ENCODE results near the gene FCHSD1.

Gene FCHSD1

DNA sequence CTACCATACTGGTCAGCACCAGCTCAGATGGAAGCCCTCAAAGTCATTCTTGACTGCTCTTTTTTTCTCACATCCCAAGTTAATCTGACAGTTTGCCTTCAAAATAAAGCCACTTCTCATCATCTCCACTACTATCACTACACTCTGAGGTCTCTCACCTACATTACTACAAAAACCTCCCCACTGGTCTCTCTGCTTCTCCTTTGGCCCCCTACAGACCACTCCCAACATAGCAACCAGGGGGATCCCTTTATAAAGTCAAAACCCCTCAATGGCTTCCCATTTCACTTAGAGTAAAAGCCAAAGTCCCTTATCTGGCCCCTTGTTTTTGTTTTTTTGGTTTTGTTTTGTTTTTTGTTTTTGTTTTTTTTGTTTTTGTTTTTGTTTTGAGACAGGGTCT lies 26.2 kb upstream of the FCHSD1 start:
- peak; percentile 22 for DNase-seq

GRCh38 chr5:141675672-141676071 lies 24.5 kb upstream of the FCHSD1 start:
- DNase-seq: no peak
- in situ Hi-C loops (cut with HindIII; ENCODE audit: low pct_ligation_motif_present, low pct_unique_long_range_greater_than_20kb, low sequenced_read_pairs): no loop called here

More for the DNA sequence above, 26.2 kb upstream of the FCHSD1 start:
- in situ Hi-C loops (cut with HindIII; ENCODE audit: low pct_ligation_motif_present, low pct_unique_long_range_greater_than_20kb, low sequenced_read_pairs): no loop called here

DNA sequence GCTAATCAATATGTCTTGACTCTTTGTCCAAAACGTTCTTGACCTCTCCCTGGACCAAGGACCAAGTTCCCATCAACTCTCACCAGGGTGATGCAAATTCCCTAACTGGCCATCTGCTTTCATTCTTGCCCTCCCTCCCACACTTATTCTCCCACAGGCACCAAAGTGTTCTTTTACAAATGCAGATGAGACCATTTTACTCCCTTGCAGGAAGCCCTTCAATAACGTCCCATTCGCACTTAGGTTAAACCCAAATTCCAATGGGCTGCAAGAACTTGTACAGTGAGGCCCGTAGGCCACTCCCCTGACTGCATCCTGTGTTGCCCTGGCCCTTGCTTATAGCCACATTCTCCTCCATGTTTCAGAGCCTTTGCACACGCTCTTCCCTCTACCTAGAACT lies 23.5 kb upstream of the FCHSD1 start:
- in situ Hi-C loops (cut with HindIII; ENCODE audit: low pct_ligation_motif_present, low pct_unique_long_range_greater_than_20kb, low sequenced_read_pairs): no loop called here
- no peak for DNase-seq

GRCh38 chr5:141672841-141673813 lies 21.9 kb upstream of the FCHSD1 start:
- in situ Hi-C loops (cut with HindIII; ENCODE audit: low pct_ligation_motif_present, low pct_unique_long_range_greater_than_20kb, low sequenced_read_pairs): no loop called here

GRCh38 chr5:141672071-141672840 lies 21.0 kb upstream of the FCHSD1 start:
- in situ Hi-C loops (cut with HindIII; ENCODE audit: low pct_ligation_motif_present, low pct_unique_long_range_greater_than_20kb, low sequenced_read_pairs): no loop called here
- no peak for DNase-seq

More at GRCh38 chr5:141672841-141673813, 21.9 kb upstream of the FCHSD1 start:
- no peak for DNase-seq

DNA sequence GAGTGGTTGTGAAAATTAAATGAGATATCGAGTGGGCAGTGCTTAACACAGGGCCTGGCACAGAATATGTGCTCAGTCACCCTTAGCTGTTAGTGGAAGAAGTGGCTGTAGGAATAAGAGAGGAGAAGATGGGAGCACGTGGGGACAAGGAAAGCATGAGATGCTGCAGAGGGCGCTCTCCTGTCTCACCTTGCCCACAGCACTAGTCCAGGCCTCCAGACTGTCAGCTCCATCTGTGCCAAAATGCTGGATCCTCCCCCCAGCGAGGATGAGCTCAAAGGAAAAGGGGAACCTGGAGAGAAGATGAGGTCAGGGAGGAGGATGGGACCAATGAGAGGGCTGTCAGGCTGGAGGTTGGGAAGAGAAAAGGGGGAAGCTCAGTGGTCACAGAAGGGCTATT lies 18.3 kb upstream of the FCHSD1 start:
- DNase-seq: no peak
- in situ Hi-C loops (cut with HindIII; ENCODE audit: low pct_ligation_motif_present, low pct_unique_long_range_greater_than_20kb, low sequenced_read_pairs): no loop called here

DNA sequence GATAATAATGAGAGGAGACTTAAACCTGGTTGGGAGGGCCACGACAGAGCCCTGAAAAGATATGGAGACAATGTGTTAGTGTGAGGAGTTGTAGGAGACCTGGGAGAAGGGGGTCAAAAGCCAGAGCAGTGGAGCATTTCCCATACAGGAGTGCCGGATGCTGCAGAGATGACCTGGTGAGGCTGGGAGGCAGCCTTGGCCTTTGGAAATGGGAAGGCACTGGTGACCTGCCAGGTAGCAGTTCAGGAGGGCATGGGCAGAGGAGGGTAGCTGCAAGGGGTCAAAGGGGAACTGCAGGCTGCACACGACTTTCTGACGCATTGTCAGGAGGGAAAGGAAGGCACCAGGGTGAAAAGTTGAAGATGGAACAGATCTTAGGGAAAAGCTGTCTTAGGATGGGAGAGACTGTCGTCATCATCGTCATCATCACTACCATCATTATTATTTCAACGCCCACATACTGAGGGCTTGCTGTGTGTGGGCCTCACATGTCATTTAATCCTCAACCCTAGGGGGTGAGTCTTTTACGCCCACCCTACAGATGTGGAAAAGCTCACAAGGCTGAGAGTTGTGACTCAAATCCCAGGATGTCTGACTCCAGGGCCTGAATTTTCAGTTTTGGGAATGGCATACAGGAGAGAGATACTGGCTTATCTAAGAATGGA lies 17.5 kb upstream of the FCHSD1 start:
- DNase-seq: no peak
- in situ Hi-C loops (cut with HindIII; ENCODE audit: low pct_ligation_motif_present, low pct_unique_long_range_greater_than_20kb, low sequenced_read_pairs): no loop called here

DNA sequence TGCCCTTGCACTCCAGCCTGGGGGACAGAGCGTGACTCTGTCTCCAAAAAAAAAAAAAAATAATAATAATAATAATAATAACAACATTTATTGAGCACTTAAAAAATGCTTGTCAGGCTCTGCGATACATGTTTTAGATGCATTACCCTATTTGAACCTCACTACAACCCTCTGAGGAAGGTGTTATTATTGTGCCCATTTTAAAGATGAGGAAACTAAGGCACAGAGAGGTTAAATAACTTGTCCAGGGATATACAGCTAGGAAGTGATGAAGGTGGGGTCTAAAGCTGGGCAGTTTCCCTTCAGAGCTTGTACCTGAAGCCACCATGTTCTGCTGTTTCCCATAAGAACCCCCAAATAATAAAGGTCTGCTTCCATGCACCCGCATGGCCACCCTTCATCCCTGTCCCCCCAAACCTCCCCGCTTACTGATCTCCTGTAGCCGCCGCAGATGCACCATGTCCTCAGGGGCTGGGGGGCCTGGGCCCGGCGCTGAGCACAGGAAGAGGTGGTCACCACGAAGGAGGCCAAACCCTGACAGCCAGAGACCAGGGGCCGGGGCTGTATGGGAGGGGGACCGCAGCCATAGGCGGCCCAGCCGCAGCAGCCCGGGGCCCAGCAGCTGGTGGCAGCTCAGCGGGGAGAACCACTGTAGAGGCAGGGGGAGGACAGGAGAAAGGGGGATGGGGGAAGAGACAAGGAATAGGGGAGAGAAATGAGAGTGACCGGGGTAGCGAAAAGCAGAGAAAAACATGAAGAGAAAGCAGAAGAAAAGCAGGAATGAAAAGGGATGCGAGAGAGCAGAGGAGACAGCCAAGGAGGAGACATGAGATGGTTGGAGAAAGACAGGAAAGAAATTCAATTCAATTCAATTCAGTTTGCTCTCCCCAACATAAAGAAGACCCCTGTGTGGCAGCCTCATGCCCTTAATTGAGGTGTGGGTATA lies 15.1 kb upstream of the FCHSD1 start:
- in situ Hi-C loops (cut with HindIII; ENCODE audit: low pct_ligation_motif_present, low pct_unique_long_range_greater_than_20kb, low sequenced_read_pairs): no loop called here
- DNase-seq: no peak

- in situ Hi-C loops (cut with HindIII; ENCODE audit: low pct_ligation_motif_present, low pct_unique_long_range_greater_than_20kb, low sequenced_read_pairs): no loop called here
- DNase-seq: peak; percentile 67
Observed at GRCh38 chr5:141664733-141665461, 13.7 kb upstream of the FCHSD1 start.

- in situ Hi-C loops (cut with HindIII; ENCODE audit: low pct_ligation_motif_present, low pct_unique_long_range_greater_than_20kb, low sequenced_read_pairs): no loop called here
- DNase-seq: no peak
Observed at GRCh38 chr5:141663506-141663905, 12.3 kb upstream of the FCHSD1 start.

DNA sequence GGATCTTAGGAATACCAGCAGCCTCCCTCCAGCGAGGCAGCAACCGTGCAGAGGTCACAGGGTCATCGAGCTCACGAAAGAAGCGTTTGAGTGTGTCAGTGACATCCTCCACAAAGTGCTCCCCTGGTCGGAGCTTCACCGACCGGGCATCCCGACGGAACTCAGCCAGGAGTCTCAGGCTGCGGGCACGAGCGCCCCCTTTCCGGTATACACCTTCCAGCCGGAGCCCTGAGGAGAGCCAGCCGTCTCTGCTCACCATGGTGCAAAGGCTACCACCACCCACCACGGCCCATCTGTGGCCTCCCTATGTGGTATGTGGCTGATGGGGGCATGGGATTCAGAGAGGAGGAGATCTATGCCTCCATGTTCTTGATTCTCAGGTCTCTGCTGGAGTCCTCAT lies 10.8 kb upstream of the FCHSD1 start:
- no peak for DNase-seq
- in situ Hi-C loops (cut with HindIII; ENCODE audit: low pct_ligation_motif_present, low pct_unique_long_range_greater_than_20kb, low sequenced_read_pairs): no loop called here

GRCh38 chr5:141657937-141658545 lies 6.8 kb upstream of the FCHSD1 start:
- in situ Hi-C loops (cut with HindIII; ENCODE audit: low pct_ligation_motif_present, low pct_unique_long_range_greater_than_20kb, low sequenced_read_pairs): no loop called here
- peak; percentile 88 for DNase-seq

DNA sequence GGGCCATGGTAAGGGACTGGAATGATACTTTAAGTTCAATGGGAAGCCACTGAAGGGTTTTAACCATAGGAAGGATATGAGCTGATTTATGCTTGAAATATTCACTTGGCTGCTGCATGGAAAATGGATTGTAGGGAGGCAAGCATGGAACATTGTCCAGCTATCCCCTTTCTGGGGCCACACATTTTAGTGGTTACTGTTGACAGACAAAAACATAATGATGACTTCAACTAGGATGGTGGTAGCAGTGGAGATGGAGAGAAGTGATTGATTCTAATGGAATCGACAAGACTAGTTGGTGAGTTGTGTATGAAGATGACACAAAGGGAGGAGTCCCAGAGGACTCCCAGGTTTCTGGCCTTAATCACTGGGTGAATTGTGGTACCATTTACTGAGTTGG lies 6.2 kb upstream of the FCHSD1 start:
- no peak for DNase-seq
- in situ Hi-C loops (cut with HindIII; ENCODE audit: low pct_ligation_motif_present, low pct_unique_long_range_greater_than_20kb, low sequenced_read_pairs): no loop called here

DNA sequence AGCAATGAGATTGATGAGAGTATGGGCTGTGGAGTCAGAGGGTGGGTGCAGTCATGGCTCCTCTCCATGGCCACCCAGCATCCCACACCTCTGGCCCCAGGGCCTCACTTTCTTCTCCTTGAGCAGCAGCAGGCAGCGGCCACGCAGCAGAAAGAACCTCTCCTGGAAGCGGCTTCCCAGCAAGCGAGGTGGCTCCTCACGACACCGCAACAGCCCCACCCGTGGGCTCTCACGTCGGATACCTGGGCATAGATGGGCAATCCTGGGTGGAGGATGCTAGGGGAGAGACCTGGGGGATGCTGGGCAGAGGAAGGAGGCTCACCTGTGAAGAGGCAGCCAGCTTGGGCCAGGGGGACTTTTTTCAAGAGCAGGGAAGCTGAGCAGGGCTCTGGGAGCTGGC lies 5.2 kb upstream of the FCHSD1 start:
- DNase-seq: no peak
- in situ Hi-C loops (cut with HindIII; ENCODE audit: low pct_ligation_motif_present, low pct_unique_long_range_greater_than_20kb, low sequenced_read_pairs): no loop called here

DNA sequence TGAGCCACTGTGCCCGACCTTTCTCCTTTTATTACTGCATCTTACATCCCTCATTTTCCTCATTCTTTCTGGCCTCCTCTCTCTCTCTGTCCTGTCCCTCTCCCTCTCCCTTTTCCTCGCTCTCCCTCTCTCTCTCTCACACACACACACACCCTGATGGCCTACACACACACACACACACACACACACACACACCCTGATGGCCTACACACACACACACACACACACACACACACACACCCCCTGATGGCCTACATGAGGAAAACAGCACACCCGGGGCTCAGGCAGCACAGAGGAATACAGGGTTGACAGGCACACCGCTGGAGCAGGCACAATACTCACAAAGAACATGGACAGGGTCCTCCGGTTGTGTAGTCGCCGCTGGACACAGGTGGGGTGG lies 3.8 kb upstream of the FCHSD1 start:
- in situ Hi-C loops (cut with HindIII; ENCODE audit: low pct_ligation_motif_present, low pct_unique_long_range_greater_than_20kb, low sequenced_read_pairs): no loop called here
- no peak for DNase-seq

DNA sequence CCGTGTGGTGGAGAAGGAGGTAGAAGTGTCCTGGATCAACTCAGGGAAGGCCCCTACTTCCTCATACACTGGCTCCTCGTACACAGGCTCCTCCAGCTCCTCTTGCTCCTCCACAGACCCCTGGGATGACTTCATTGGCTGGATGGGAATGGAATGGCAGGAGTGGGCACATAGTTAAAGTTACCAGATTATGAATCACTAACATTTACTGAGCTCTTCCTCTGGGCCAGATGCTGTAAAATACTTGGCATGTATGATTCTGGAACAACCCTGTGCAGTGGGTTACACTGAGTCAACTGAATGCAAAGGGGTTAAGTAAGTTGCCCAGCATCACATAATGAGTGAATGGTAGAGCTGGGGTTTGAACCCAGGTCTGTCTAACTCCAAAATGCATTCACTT lies 3.1 kb upstream of the FCHSD1 start:
- DNase-seq: peak; percentile 51
- in situ Hi-C loops (cut with HindIII; ENCODE audit: low pct_ligation_motif_present, low pct_unique_long_range_greater_than_20kb, low sequenced_read_pairs): no loop called here

- no peak for DNase-seq
- in situ Hi-C loops (cut with HindIII; ENCODE audit: low pct_ligation_motif_present, low pct_unique_long_range_greater_than_20kb, low sequenced_read_pairs): no loop called here
Observed at GRCh38 chr5:141651728-141652105, 499 bp upstream of the FCHSD1 start.

Measured in ACHN (cell line).